Cardiac fibroblast (primary cell): ENCODE measurements around the gene ADAMTSL3.
A peak's percentile ranks its signal among the peaks of the same experiment; 100 is the strongest.
"Not testable (repeated sequence)": the region's sequence is repeated elsewhere in the genome, so short reads cannot be mapped to it uniquely, and the experiment has no call there.

Experiments
- DNase-seq, 2 donors: peaks; one replicate each; pipeline versions ENCODE4 v3.0.0 to v3.0.0-alpha.2; 2010; ENCODE audit warnings: low read depth in 2 of 2
- H3K4me3 ChIP-seq, 2 donors: replicated peaks in 1 of 2; 1 replicate in 1 of 2; 2 replicates in 1 of 2; pipeline ENCODE4 v1.5.1; 2011; ENCODE audit warnings: low read depth in 2 of 2, low read length in 2 of 2, mild to moderate bottlenecking in 2 of 2, moderate library complexity in 1 of 2
- CTCF ChIP-seq: IDR thresholded peaks from one replicate; pipeline ENCODE4 v1.5.1; 2011; ENCODE audit warnings: low read depth, mild to moderate bottlenecking, low read length, inconsistent platforms

Gene ADAMTSL3

DNA sequence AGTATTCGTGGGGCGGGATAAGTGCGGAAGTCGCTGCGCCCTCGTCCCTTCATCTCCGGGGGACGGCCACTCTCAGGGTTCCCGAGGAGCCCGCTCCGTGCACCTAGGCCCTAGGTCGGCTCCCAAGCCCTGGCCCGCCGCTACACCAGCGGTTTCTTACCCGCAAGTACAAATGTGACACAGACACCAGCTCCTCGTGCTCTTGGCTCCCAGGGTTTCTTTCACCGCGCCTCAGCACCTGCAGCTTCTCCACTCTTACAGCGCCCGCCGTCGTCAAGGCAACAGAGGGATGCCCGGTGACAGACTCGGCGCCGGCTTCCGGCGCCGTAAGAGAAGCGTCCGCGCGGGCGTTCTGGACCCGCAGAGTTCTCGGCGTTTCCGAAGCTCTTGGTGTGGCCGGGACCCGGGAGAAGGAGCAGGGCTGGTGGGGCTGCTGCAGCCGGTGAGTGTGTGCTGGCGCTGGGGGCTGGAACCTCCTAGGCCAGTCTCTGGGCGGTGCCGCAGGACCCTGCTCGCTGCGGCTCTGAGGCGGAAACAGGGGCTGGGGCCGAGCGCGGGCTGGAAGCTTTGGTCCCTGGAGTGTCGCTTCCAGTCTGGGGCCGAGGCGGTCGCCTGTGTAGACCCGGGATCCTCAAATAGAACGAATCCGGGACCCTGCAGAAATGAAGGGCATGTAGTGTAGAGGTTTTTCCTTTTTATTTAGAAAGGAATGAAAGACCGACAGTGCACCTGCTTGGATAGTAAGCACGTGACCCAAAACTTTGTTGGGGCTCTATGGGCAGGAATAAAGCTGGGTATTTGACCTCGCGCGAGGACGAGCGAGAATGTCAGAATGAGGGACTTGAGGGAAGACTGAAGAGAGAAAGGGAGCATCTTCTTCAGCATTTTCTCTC is 426.2 kb downstream of the ADAMTSL3 start:
- TF ChIP-seq CTCF, result no peak
- DNase-seq, result peak; percentile 18 to 25
- peak overlapping the region; percentile 38 to 52 for H3K4me3 ChIP-seq

- H3K4me3 ChIP-seq, result peak overlapping the region in 1 of 2 donors; percentile 52
- peak; percentile 4 to 62 for DNase-seq
Observed at GRCh38 chr15:84080778-84081084, 426.8 kb downstream of the ADAMTSL3 start.

GRCh38 chr15:84081391-84082168 is 427.7 kb downstream of the ADAMTSL3 start:
- TF ChIP-seq CTCF, result no peak
- no peak overlapping the region for H3K4me3 ChIP-seq
- peak in 1 of 2 donors; percentile 28 for DNase-seq

DNA sequence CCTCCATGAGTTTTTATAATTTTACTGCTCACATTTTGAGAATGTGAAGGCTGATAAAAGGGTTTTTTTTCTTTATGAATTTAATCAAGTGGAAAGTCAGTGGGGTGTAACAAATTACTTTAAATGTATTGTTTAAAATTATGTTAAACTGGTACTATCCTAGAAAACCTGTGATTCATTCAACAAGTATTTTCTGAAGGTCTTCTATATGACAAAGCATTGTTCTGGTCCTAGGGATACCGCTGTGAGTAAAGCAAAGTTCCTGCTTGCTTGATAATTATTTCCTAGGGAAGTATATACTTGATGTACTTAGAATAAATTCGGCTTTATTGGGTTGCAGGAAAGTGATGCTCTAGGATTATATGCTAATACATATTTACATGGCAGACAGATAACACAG is 428.8 kb downstream of the ADAMTSL3 start:
- DNase-seq, result peak; percentile 3 to 42
- no peak overlapping the region for H3K4me3 ChIP-seq

DNA sequence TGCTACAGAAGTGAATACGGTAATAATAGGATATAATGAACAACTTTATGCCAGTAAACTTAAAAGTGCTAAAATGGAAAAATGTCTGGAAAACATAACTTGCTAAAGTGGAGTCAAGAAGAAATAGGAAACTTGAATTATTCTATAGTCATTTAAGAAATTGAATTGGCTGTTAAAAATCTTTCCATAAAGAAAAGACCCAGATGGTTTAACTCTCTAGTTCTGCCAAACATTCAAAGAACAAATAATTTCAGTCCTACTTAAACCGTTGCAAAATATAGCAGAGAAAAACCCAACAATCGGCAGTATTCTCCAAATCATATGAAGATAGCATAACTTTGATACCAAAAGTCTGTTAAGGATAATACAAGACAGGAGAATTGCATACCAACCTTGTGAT is 432.1 kb downstream of the ADAMTSL3 start:
- not testable (repeated sequence) for DNase-seq, H3K4me3 ChIP-seq

More for the DNA sequence above, 428.8 kb downstream of the ADAMTSL3 start:
- no peak for TF ChIP-seq CTCF
